Activated T-cell treated with anti-CD3 and anti-CD28 coated beads for 1 hour (primary cell): Measurements from ENCODE around the gene SPARCL1.
"Not testable (repeated sequence)": the region's sequence is repeated elsewhere in the genome, so short reads cannot be mapped to it uniquely, and the experiment has no call there.

ENCODE experiments used
- DNase-seq: peaks from one replicate; pipeline ENCODE4 v3.0.0-alpha.2; 2020; ENCODE audit warnings: low read depth

SPARCL1 gene

GRCh38 chr4:87442889-87443288 is 86.3 kb downstream of the SPARCL1 start:
- no peak for DNase-seq

- no peak for DNase-seq
Observed at GRCh38 chr4:87433342-87433741, 95.8 kb downstream of the SPARCL1 start.

- no peak for DNase-seq
Observed at GRCh38 chr4:87430038-87430437, 99.1 kb downstream of the SPARCL1 start.

- no peak for DNase-seq
Observed at GRCh38 chr4:87428979-87429378, 100.2 kb downstream of the SPARCL1 start.

GRCh38 chr4:87427518-87427868 is 101.7 kb downstream of the SPARCL1 start:
- no peak for DNase-seq

GRCh38 chr4:87426865-87427517 is 102.2 kb downstream of the SPARCL1 start:
- DNase-seq = no peak

- no peak for DNase-seq
Observed at GRCh38 chr4:87425711-87426110, 103.5 kb downstream of the SPARCL1 start.

GRCh38 chr4:87424099-87424543 is 105.1 kb downstream of the SPARCL1 start:
- DNase-seq = not testable (repeated sequence)
